ENCODE data around the gene BRAT1.

Gene BRAT1

GRCh38 chr7:2509298-2509906 lies 45.9 kb downstream of the BRAT1 start:
- no peak for DNase-seq

GRCh38 chr7:2508327-2509215 lies 46.8 kb downstream of the BRAT1 start:
- peak; percentile 81 for DNase-seq

GRCh38 chr7:2507917-2508306 lies 47.4 kb downstream of the BRAT1 start:
- DNase-seq = no peak

- DNase-seq = no peak
These were observed 48.0 kb downstream of the BRAT1 start for GRCh38 chr7:2507208-2507916.

- DNase-seq = no peak
These were observed 49.9 kb downstream of the BRAT1 start for GRCh38 chr7:2505401-2505800.

- no peak for DNase-seq
These were observed 50.4 kb downstream of the BRAT1 start for GRCh38 chr7:2504889-2505375.

GRCh38 chr7:2504128-2504888 lies 51.0 kb downstream of the BRAT1 start:
- no peak for DNase-seq

GRCh38 chr7:2503056-2503941 lies 52.0 kb downstream of the BRAT1 start:
- DNase-seq = no peak

- DNase-seq = no peak
These were observed 52.7 kb downstream of the BRAT1 start for GRCh38 chr7:2502647-2502966.

- no peak for DNase-seq
These were observed 53.2 kb downstream of the BRAT1 start for GRCh38 chr7:2501947-2502646.

- no peak for DNase-seq
These were observed 54.6 kb downstream of the BRAT1 start for GRCh38 chr7:2500701-2501100.

GRCh38 chr7:2499719-2500430 lies 55.4 kb downstream of the BRAT1 start:
- no peak for DNase-seq

- DNase-seq = no peak
These were observed 56.1 kb downstream of the BRAT1 start for GRCh38 chr7:2499181-2499580.

GRCh38 chr7:2498708-2499107 lies 56.6 kb downstream of the BRAT1 start:
- no peak for DNase-seq

GRCh38 chr7:2497500-2498336 lies 57.6 kb downstream of the BRAT1 start:
- DNase-seq = no peak

- DNase-seq = no peak
These were observed 58.3 kb downstream of the BRAT1 start for GRCh38 chr7:2497065-2497464.

- DNase-seq = no peak
These were observed 58.9 kb downstream of the BRAT1 start for GRCh38 chr7:2496375-2496774.

GRCh38 chr7:2495418-2496299 lies 59.7 kb downstream of the BRAT1 start:
- DNase-seq = no peak

All from NCI-H187 treated with DMSO at 0.1 percent for 48 hours (cell line).